HEK293 (cell line): Measurements from ENCODE around the gene KIF5A.
A peak's percentile ranks its signal among the peaks of the same experiment; 100 is the strongest.

ENCODE experiments used
- CTCF ChIA-PET: fragments of 350-600 bp; formaldehyde crosslinking; extraction: SDS; loops from one replicate; lab custom pipeline; 2021; ENCODE audit warnings: antibody characterized with exemption; lab: Yijun Ruan, JAX
- POLR2A ChIA-PET: fragments of 300-600 bp; formaldehyde crosslinking; extraction: SDS; loops from one replicate; lab custom pipeline; 2020; ENCODE audit warnings: antibody characterized with exemption, inconsistent platforms; lab: Yijun Ruan, JAX
- H3K27ac ChIP-seq: fragments of 200-500 bp; sonication (Bioruptor generic); 2 replicates; pipeline ENCODE4 v1.5.1; 2014; ENCODE audit warnings: low read depth, low read length, control low read depth, inconsistent platforms; ENCODE audit errors: extremely low read depth
- H3K36me3 ChIP-seq, 2 experiments: fragments of 200-500 bp in 1 of 2; sonication (Bioruptor generic) in 1 of 2; 1 replicate in 1 of 2; 2 replicates in 1 of 2; pipeline ENCODE4 v1.5.1; 2014 to 2017; ENCODE audit warnings: inconsistent platforms in 2 of 2, low read length in 2 of 2; ENCODE audit not compliant: control insufficient read depth in 2 of 2, insufficient read depth in 1 of 2
- H3K4me1 ChIP-seq: fragments of 200-500 bp; sonication (Bioruptor generic); 2 replicates; pipeline ENCODE4 v1.5.1; 2014; ENCODE audit warnings: mild to moderate bottlenecking, low read length, inconsistent platforms; ENCODE audit not compliant: control insufficient read depth, insufficient read depth
- H3K4me3 ChIP-seq: 2 replicates; pipeline ENCODE4 v1.5.1; 2011; ENCODE audit warnings: low read depth, mild to moderate bottlenecking, control low read depth, low read length, moderate library complexity
- H3K9me3 ChIP-seq: fragments of 200-500 bp; sonication (Bioruptor generic); 2 replicates; pipeline ENCODE4 v1.5.1; 2014; ENCODE audit warnings: low read depth, low read length, inconsistent platforms; ENCODE audit not compliant: control insufficient read depth, insufficient read depth
- FEZF1 ChIP-seq: fragments of 450-650 bp; formaldehyde crosslinking; IDR thresholded peaks from 2 replicates; pipeline ENCODE4 v1.5.1; 2016; ENCODE audit warnings: missing biosample characterization, missing genetic modification characterization
- GLI2 ChIP-seq: fragments of 450-650 bp; formaldehyde crosslinking; IDR thresholded peaks from 2 replicates; pipeline ENCODE4; 2017; ENCODE audit warnings: missing biosample characterization, missing genetic modification characterization, low read depth, borderline replicate concordance
- IKZF3 ChIP-seq: fragments of 450-650 bp; IDR thresholded peaks from 2 replicates; pipeline ENCODE4 v1.5.0; 2018; ENCODE audit warnings: missing biosample characterization, mild to moderate bottlenecking, missing genetic modification characterization, moderate library complexity
- RBAK ChIP-seq: fragments of 450-650 bp; formaldehyde crosslinking; IDR thresholded peaks from 2 replicates; pipeline ENCODE4 v1.5.1; 2016; ENCODE audit warnings: missing biosample characterization, missing genetic modification characterization
- SCRT2 ChIP-seq: fragments of 450-650 bp; formaldehyde crosslinking; IDR thresholded peaks from 2 replicates; pipeline ENCODE4 v1.5.1; 2016; ENCODE audit warnings: missing biosample characterization, missing genetic modification characterization
- ZBTB17 ChIP-seq: fragments of 450-650 bp; formaldehyde crosslinking; IDR thresholded peaks from 2 replicates; pipeline ENCODE4 v1.5.1; 2016; ENCODE audit warnings: missing biosample characterization, missing genetic modification characterization
- ZFHX2 ChIP-seq: fragments of 450-650 bp; formaldehyde crosslinking; conservative IDR thresholded peaks from 2 replicates; pipeline ENCODE4 v1.5.1; 2016; ENCODE audit warnings: missing biosample characterization, missing genetic modification characterization
- ZNF211 ChIP-seq: fragments of 450-650 bp; formaldehyde crosslinking; IDR thresholded peaks from 2 replicates; pipeline ENCODE4 v1.5.1; 2016; ENCODE audit warnings: low read depth, missing biosample characterization, missing genetic modification characterization
- ZNF366 ChIP-seq: fragments of 450-650 bp; formaldehyde crosslinking; conservative IDR thresholded peaks from 2 replicates; pipeline ENCODE4 v1.5.1; 2016; ENCODE audit warnings: missing biosample characterization, missing genetic modification characterization
- ZNF48 ChIP-seq: fragments of 450-650 bp; formaldehyde crosslinking; IDR thresholded peaks from 2 replicates; pipeline ENCODE4 v1.5.1; 2016; ENCODE audit warnings: missing biosample characterization, missing genetic modification characterization
- ZNF514 ChIP-seq: fragments of 450-650 bp; formaldehyde crosslinking; IDR thresholded peaks from 2 replicates; pipeline ENCODE4 v1.5.1; 2016; ENCODE audit warnings: missing biosample characterization, missing genetic modification characterization
- ZNF555 ChIP-seq: fragments of 450-650 bp; formaldehyde crosslinking; conservative IDR thresholded peaks from 2 replicates; pipeline ENCODE4 v1.5.1; 2017; ENCODE audit warnings: missing biosample characterization, mild to moderate bottlenecking, missing genetic modification characterization, inconsistent platforms
- ZNF621 ChIP-seq: fragments of 450-650 bp; formaldehyde crosslinking; IDR thresholded peaks from 2 replicates; pipeline ENCODE4 v1.5.1; 2017; ENCODE audit warnings: missing biosample characterization, missing genetic modification characterization
- ZNF747 ChIP-seq: fragments of 450-650 bp; formaldehyde crosslinking; IDR thresholded peaks from 2 replicates; pipeline ENCODE4 v1.5.1; 2016; ENCODE audit warnings: missing biosample characterization, missing genetic modification characterization
- ZNF792 ChIP-seq: fragments of 450-650 bp; formaldehyde crosslinking; IDR thresholded peaks from 2 replicates; pipeline ENCODE4 v1.5.1; 2016; ENCODE audit warnings: missing biosample characterization, missing genetic modification characterization
- ZXDB ChIP-seq: fragments of 450-650 bp; formaldehyde crosslinking; IDR thresholded peaks from 2 replicates; pipeline ENCODE4 v1.5.1; 2016; ENCODE audit warnings: missing biosample characterization, missing genetic modification characterization
- TF ChIP-seq, protein P1 (sequence below): fragments of 450-650 bp; formaldehyde crosslinking; IDR thresholded peaks from 2 replicates; pipeline ENCODE4 v1.5.1; 2016; ENCODE audit warnings: missing biosample characterization, missing genetic modification characterization
- TF ChIP-seq, protein P2 (sequence below): fragments of 450-650 bp; IDR thresholded peaks from 2 replicates; pipeline ENCODE4 v1.5.1; 2018; ENCODE audit warnings: missing biosample characterization, missing genetic modification characterization
- TF ChIP-seq, protein P3 (sequence below): fragments of 450-650 bp; formaldehyde crosslinking; IDR thresholded peaks from 2 replicates; pipeline ENCODE4 v1.5.1; 2016; ENCODE audit warnings: missing biosample characterization, missing genetic modification characterization

The KIF5A gene

DNA sequence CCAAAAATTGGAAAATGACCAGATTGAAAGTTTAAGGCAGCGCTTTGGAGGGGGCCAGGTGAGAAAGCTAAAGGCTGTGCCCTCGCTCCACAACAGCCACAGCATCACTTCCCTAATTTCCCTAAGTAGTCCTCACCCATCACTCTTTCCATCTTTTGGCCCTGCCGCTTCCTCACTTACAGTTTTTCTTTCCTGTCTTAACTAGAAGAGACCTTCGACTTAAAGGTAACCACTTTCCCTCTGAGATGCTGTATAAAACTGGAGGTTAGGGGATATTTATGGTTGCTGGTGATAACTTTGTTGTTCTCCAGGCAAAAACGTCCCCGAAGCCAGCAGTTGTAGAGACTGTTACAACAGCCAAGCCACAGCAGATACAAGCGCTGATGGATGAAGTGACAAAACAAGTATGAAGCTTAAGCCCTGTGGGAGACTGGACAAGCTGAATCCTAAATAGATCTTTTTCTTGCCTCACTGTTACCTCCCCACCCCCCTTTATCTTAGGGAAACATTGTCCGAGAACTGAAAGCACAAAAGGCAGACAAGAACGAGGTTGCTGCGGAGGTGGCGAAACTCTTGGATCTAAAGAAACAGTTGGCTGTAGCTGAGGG lies 33.8 kb upstream of the KIF5A start:
- H3K36me3 ChIP-seq = peaks cover 43 to 81% of the 10 kb centered on the region in 2 experiments
- no peaks in the 10 kb centered on the region for H3K9me3 ChIP-seq
- H3K4me3 ChIP-seq = no peak overlapping the region
- H3K27ac ChIP-seq = no peak overlapping the region
- 0 out of 2 replicates have a peak, but pooled peaks cover 2% of the 10 kb centered on the region for H3K4me1 ChIP-seq
- POLR2A ChIA-PET = interaction anchor here (1.5 to 2.4 kb wide), 2 partner anchors 12 to 19 kb away, joined by 3 to 15 read pairs; no protein-coding TSS in a partner anchor
- no peak for TF ChIP-seq ZNF747
- TF ChIP-seq ZNF555 = no peak
- TF ChIP-seq ZNF366 (tag by site-specific recombination) = peak; percentile 25; the same call in 1 of the 2 replicates
- TF ChIP-seq ZNF514 = no peak
- TF ChIP-seq ZNF792 = no peak
- no peak for TF ChIP-seq ZNF621 (tag by site-specific recombination)
- TF ChIP-seq ZFHX2 (tag by site-specific recombination) = no peak
- TF ChIP-seq ZNF211 (tag by site-specific recombination) = no peak
- CTCF ChIA-PET = interaction anchor here (0.6 to 1.1 kb wide), 3 partner anchors 56 to 881 kb away, joined by 3 to 8 read pairs (median 5); no protein-coding TSS in a partner anchor

DNA sequence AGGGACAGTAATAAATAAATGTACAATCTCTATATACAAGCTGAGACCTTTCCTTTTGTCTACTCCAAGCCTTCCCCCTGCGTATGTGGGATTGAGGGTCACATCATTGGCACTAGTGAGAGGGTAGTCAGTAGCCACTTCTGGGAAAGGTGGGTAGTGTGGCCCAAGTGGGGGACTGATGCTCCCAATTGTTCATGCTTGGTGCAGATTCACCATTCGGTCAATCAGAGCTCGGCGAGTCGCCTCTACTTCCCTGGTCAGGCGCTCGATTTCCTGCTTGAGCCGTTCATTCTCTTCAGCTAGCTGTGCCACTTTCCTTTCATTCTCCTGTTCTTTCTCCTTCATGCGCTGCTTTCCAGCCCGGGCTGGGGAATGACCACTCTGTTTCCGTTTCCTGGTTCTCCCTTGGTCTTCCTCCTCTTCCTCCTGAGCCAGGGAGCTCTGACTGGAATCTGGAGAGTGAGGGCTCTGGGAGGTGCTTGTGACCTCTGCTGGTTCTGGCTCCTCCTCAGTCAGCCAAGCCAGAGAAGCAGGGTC lies 33.2 kb upstream of the KIF5A start:
- Histone ChIP-seq H3K4me3 (no peak overlapping the region), H3K27ac (no peak overlapping the region), H3K36me3 (peaks cover 40 to 74% of the 10 kb centered on the region in 2 experiments), H3K9me3 (no peaks in the 10 kb centered on the region), H3K4me1 (peaks cover 8% of the 10 kb centered on the region; the same call in 1 of the 2 replicates)
- POLR2A ChIA-PET = interaction anchor here (1.4 to 2.4 kb wide), 2 partner anchors 10 to 13 kb away, joined by 4 to 15 read pairs; no protein-coding TSS in a partner anchor
- TF ChIP-seq IKZF3 (tag by site-specific recombination) (0 out of 2 replicates have a peak, but pooled peaks have one; percentile 4), ZXDB (tag by site-specific recombination) (no peak), ZBTB17 (tag by site-specific recombination) (peak; percentile 52)
- TF ChIP-seq, protein P1, sequence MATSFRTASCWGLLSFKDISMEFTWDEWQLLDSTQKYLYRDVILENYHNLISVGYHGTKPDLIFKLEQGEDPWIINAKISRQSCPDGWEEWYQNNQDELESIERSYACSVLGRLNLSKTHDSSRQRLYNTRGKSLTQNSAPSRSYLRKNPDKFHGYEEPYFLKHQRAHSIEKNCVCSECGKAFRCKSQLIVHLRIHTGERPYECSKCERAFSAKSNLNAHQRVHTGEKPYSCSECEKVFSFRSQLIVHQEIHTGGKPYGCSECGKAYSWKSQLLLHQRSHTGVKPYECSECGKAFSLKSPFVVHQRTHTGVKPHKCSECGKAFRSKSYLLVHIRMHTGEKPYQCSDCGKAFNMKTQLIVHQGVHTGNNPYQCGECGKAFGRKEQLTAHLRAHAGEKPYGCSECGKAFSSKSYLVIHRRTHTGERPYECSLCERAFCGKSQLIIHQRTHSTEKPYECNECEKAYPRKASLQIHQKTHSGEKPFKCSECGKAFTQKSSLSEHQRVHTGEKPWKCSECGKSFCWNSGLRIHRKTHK = no peak
- TF ChIP-seq, protein P2, sequence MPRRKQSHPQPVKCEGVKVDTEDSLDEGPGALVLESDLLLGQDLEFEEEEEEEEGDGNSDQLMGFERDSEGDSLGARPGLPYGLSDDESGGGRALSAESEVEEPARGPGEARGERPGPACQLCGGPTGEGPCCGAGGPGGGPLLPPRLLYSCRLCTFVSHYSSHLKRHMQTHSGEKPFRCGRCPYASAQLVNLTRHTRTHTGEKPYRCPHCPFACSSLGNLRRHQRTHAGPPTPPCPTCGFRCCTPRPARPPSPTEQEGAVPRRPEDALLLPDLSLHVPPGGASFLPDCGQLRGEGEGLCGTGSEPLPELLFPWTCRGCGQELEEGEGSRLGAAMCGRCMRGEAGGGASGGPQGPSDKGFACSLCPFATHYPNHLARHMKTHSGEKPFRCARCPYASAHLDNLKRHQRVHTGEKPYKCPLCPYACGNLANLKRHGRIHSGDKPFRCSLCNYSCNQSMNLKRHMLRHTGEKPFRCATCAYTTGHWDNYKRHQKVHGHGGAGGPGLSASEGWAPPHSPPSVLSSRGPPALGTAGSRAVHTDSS = peak; percentile 76
- CTCF ChIA-PET = interaction anchor here (0.8 to 1.6 kb wide), 3 partner anchors 56 to 796 kb away, joined by 4 to 8 read pairs (median 5); partner anchors contain the start of gene GLI1

DNA sequence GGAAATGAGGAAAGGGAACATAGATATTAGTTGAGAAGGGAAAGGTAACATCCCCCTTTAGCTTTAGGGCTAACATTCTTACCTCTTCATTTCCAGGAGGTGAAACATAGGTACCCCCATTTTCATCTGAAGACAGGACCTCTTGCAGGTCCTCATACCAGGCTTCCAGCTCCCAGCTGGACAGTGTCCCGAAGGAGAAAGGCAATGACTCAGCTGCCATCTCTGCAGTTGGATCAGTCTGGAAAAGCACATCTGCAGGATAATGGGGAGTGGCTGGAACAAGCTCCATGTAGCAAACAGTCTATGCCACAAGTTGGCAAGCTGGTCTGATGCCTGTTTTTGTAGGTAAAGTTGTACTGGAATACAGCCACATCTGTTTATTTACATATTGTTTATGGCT lies 32.7 kb upstream of the KIF5A start:
- Histone ChIP-seq H3K4me1 (peaks cover 13% of the 10 kb centered on the region), H3K27ac (no peak overlapping the region; the same call in 1 of the 2 replicates), H3K9me3 (no peaks in the 10 kb centered on the region), H3K36me3 (peaks cover 40 to 69% of the 10 kb centered on the region in 2 experiments), H3K4me3 (no peak overlapping the region)
- ChIA-PET POLR2A (interaction anchor here (1.4 to 2.4 kb wide), 2 partner anchors 9 to 13 kb away, joined by 4 to 15 read pairs; no protein-coding TSS in a partner anchor), CTCF (interaction anchor here (1.6 kb wide), 1 partner anchor 58 kb away, joined by 4 read pairs; the partner anchor contains the start of gene GLI1)
- no peak for TF ChIP-seq RBAK (tag by site-specific recombination)
- 0 out of 2 replicates have a peak, but pooled peaks have one; percentile 22 for TF ChIP-seq SCRT2
- no peak for TF ChIP-seq GLI2 (tag by site-specific recombination)
- TF ChIP-seq FEZF1 (tag by site-specific recombination) = peak; percentile 29; the same call in 1 of the 2 replicates
- no peak for TF ChIP-seq ZNF48
- TF ChIP-seq, protein P3, sequence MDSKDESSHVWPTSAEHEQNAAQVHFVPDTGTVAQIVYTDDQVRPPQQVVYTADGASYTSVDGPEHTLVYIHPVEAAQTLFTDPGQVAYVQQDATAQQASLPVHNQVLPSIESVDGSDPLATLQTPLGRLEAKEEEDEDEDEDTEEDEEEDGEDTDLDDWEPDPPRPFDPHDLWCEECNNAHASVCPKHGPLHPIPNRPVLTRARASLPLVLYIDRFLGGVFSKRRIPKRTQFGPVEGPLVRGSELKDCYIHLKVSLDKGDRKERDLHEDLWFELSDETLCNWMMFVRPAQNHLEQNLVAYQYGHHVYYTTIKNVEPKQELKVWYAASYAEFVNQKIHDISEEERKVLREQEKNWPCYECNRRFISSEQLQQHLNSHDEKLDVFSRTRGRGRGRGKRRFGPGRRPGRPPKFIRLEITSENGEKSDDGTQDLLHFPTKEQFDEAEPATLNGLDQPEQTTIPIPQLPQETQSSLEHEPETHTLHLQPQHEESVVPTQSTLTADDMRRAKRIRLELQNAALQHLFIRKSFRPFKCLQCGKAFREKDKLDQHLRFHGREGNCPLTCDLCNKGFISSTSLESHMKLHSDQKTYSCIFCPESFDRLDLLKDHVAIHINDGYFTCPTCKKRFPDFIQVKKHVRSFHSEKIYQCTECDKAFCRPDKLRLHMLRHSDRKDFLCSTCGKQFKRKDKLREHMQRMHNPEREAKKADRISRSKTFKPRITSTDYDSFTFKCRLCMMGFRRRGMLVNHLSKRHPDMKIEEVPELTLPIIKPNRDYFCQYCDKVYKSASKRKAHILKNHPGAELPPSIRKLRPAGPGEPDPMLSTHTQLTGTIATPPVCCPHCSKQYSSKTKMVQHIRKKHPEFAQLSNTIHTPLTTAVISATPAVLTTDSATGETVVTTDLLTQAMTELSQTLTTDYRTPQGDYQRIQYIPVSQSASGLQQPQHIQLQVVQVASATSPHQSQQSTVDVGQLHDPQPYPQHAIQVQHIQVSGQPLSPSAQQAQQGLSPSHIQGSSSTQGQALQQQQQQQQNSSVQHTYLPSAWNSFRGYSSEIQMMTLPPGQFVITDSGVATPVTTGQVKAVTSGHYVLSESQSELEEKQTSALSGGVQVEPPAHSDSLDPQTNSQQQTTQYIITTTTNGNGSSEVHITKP (tag by site-specific recombination) = peak; percentile 88
- 0 out of 2 replicates have a peak, but pooled peaks have one; percentile 5 for TF ChIP-seq IKZF3 (tag by site-specific recombination)
